AG09319 (cell line): ENCODE data around the gene KIR3DL1.

Source experiments
- DNase-seq: peaks from one replicate; pipeline ENCODE4 v3.0.0-alpha.2; 2010; ENCODE audit warnings: low read depth; ENCODE audit errors: extremely low read depth
- CTCF ChIP-seq: IDR thresholded peaks from 2 replicates; pipeline ENCODE4 v1.5.1; 2011; ENCODE audit warnings: low read depth, mild to moderate bottlenecking, inconsistent platforms, low read length, moderate library complexity

The KIR3DL1 gene

GRCh38 chr19:54871696-54872095 lies 55.4 kb downstream of the KIR3DL1 start:
- DNase-seq = no peak
- TF ChIP-seq CTCF = no peak

- no peak for TF ChIP-seq CTCF
- no peak for DNase-seq
Observed at GRCh38 chr19:54873990-54874389, 57.7 kb downstream of the KIR3DL1 start, which contains the start of gene FCAR. FCAR (plus strand) TSS chr19:54874235; CDS start chr19:54874290, 55 bp downstream.

GRCh38 chr19:54875506-54875905 lies 59.2 kb downstream of the KIR3DL1 start:
- no peak for TF ChIP-seq CTCF
- DNase-seq = no peak

GRCh38 chr19:54877471-54877870 lies 61.2 kb downstream of the KIR3DL1 start:
- no peak for TF ChIP-seq CTCF
- DNase-seq = no peak
